ENCODE results near the gene S100A16. TPM values are rescaled to one million over a fixed set of nuclear protein-coding genes. Genes with fewer than 3 reads are reported as not detected.
"Not testable (repeated sequence)": the region's sequence is repeated elsewhere in the genome, so short reads cannot be mapped to it uniquely, and the experiment has no call there.

The S100A16 gene, protein sequence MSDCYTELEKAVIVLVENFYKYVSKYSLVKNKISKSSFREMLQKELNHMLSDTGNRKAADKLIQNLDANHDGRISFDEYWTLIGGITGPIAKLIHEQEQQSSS
- total RNA-seq = 429 and 594 TPM in 2 replicates

DNA sequence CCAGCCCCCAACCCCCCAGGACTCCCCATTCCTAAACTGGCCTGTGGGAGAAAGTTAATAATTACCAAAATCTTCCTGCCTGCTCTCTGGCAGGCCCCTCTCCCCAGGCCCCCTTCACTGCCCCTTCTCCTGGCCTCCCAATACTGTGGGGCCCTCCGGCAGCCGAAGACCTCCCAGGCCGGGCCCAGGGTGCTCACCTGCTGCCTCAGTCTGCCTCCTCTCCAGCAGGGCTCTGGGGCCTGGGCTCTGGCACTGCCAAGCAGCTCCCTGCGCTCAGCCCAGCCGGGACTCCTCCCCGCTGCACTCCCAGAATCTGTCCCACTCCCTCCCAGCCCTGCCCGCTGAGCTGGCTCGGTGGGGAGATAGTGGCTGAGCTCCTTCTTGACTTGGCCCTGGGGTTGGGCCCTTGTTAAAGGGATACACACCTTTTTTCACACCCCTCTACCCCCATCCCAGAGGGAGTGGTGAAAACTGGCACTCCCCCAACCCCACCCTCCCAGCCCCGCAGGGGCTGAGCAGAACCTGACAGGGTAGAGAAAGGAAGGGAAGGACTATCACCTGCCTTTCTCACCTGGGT is at the start of gene S100A16:
Gene S100A16 (minus strand): TSS at position 383 of the 577 bp plus-strand sequence. CDS start 4,986 bp downstream, outside the sequence.
- no peak for DNase-seq (ENCODE audit: low read depth in 2 of 2)

DNA sequence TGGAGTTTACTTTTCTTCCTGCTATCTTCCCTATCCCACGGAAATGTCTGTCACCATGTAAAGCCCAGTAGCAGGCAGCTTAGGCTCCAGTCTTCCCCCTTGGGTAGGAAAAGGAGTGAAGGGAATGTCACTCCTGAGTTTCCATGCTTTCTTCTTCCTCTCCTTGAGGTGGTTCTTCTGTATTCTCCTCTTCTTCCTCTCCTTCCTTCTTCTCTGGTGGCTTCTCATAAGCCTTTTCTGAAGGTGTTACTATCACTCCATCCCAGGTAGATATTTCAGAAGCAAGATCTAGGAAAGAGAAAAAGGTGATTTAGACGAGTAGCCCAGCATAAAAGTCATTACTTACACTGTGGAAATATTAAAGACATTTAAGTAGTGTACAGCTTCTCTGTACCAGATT is 49.3 kb upstream of the S100A16 start:
- no peak for DNase-seq (ENCODE audit: low read depth in 2 of 2)

DNA sequence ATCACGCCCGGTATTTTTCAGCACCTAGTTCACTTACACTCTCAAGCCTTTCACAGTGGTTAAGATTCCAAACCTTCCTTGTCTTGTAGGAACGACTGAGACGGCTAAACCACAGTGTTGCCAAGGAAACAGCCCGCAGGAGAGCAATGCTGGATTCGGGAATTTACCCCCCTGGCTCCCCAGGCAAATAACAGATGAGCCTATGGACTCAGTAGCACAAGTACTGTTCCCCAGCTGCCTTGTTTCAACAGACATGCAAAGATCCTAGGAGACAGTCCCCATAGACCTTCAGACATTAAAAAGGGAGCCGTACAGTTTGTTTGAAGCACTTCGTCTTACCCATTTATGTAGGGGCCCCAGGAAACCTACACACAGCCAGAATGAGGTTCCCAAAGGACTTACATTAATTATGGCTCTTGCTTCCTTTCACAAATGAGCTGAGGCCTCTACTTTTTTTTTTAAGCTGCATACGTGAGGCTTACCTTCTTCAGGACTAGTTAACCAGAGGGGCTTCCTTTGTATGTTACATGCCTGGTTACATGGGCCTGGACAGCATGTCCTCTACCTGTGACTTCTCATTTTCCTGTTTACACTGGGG is 48.3 kb upstream of the S100A16 start:
- DNase-seq (ENCODE audit: low read depth in 2 of 2) = no peak

DNA sequence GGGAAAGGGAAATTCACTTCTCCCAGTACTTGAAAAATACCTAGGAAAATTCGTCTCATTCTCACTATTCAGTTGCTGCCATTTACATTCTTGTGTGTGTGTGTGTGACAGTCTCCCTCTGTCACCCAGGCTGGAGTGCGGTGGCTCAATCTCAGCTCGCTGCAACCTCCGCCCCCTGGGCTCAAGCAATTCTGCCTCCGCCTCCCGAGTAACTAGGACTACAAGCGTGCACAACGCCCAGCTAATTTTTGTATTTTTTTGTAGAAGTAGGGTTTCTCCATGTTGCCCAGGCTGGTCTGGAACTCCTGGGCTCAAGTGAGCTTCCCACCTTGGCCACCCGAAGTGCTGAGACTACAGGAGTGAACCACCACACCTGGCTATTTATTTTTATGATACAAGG is 46.7 kb upstream of the S100A16 start:
- DNase-seq (ENCODE audit: low read depth in 2 of 2) = no peak

DNA sequence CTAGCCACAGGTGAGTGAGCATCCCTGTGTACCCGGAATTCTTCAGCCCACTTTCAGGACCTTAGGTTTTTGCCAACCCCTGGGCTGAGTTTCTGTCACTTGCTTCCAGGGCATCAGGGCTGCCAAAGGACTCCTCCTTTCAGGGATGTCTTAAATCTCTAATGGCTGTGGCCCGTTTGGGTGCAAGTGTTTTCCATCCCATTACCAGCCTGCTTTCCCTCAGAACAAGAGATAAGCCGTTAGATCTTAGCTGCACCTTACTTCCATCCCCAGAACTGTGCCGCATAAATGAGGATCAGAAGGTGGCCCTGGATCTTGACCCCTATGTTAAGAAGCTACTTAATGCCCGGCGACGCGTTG is 46.2 kb upstream of the S100A16 start:
- DNase-seq (ENCODE audit: low read depth in 2 of 2) = no peak

DNA sequence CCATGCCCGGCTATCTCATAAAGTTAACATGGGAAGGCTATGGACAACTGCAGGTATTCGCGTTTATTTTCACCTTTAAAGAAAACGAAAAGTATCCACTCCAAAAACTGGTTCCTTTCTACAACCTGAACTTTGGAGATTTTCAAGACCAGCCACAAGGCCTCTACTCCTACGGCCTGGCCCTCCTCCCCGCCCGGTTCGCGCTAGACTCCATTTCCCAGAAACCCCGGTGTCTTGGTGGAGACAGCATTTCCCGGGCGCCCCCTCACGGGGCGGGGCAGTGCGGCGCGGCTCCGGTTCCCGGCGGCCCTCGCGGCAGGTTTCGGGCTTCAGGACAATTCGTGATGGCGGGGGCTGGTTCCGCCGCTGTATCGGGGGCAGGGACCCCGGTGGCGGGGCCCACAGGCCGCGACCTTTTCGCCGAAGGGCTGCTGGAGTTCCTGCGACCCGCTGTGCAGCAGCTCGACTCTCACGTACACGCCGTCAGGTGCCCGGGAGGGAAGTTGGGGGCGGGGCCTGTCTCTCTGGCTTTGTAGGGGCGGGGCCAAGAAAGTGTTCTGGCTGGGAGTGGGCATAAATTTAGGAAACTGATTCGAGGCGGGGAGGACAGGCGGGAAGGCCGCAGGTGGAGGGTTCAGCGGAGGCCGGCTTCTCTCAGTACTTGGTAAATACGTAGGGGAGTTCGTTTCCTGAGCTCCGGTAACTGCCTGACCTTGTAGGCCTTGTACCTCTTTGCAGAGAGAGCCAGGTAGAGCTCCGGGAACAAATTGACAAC is 45.6 kb upstream of the S100A16 start, which contains the start of gene SNAPIN:
Gene SNAPIN (plus strand): TSS at position 304 of the 775 bp plus-strand sequence. CDS start 41 bp downstream, at position 345.
- DNase-seq (ENCODE audit: low read depth in 2 of 2) = peak in 1 of 2 donors; percentile 67

DNA sequence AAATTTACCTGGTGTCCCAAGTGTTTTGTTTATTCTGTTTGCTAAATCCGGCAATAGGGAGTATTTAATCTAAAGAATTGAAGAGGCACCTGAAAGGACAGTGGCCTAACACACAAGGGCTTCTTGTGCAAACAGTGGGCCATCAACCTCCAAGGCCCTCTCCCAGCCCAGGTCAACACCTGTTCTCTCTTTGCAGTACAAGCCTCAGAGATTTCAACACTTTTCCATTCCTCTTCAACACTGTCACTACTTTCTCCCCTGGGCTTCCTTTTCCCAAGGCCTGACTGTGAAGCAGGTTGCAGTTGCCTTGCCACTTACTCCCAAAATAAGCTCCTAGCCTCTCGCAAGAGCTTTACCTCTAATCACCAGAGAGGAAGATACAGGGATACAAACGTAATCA is 42.4 kb upstream of the S100A16 start:
- DNase-seq (ENCODE audit: low read depth in 2 of 2) = no peak

DNA sequence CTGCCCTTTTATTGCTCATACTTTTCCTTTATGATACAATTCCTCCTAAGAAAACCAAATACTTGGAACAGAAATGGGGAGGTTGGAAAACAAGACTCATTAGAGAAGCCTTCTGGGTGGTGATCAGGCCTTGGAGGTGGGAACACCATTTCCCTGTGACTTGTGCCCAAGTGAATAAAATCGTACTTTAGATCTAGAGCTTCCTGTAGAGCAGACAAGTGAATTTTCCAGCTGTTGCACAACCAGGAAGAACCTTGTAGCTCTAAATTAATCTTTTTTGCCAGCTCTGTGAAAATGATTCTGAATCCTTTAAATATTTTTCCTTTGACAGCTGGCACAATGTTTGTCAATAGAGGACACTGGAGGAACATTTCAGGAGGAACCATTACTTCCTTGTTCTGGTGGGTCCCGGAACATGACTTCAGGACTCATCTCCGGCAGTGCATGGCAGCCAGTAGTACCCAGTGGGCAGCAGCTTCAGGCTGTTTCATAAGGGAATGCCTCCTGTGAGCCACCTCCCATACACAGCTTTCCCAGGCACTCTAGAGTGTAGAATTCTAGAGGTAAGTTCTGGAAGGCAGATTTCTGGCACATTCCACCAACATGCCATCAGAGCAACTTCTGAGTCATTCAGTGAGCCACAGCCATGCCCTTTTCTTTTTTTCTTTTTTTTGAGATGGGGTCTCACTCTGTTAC is 40.0 kb upstream of the S100A16 start:
- peak in 1 of 2 donors; percentile 8 for DNase-seq (ENCODE audit: low read depth in 2 of 2)

DNA sequence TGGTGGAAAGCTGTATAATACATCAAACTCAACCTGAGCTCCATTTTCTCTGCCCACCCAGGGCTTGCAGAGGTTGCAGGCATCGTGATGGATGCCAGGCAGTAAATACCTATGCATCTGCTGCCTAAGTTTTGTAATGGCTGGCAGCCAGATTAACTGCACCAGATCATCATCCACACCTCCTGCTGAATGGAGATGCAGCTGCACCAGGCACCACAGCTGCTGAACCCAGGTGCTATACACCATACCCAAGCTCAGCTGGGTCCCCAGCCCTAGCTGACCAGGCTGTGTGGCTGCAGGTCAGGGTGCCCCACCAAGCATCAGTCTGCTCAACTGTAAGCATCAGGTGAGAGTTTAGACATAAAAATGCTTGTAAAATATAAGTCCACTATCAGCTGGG is 38.8 kb upstream of the S100A16 start:
- no peak for DNase-seq (ENCODE audit: low read depth in 2 of 2)

DNA sequence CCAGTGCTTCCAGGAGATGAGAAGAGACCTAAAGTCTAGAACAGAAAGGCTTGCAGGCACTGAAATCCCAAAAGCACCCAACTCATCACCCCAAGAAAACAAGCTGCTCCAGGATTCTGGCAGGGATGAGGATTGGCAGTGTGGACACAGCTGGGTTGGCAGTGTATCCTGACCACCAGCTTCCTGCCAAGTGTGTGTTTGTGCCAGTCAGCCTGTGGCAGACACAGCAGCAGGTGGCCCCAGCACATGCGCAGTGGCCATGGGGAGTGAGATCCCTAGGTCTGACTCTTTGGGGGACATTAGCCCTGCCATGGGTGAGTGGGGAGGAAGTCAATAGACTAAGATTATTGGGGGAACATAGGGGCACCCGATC is 36.9 kb upstream of the S100A16 start:
- peak in 1 of 2 donors; percentile 23 for DNase-seq (ENCODE audit: low read depth in 2 of 2)

DNA sequence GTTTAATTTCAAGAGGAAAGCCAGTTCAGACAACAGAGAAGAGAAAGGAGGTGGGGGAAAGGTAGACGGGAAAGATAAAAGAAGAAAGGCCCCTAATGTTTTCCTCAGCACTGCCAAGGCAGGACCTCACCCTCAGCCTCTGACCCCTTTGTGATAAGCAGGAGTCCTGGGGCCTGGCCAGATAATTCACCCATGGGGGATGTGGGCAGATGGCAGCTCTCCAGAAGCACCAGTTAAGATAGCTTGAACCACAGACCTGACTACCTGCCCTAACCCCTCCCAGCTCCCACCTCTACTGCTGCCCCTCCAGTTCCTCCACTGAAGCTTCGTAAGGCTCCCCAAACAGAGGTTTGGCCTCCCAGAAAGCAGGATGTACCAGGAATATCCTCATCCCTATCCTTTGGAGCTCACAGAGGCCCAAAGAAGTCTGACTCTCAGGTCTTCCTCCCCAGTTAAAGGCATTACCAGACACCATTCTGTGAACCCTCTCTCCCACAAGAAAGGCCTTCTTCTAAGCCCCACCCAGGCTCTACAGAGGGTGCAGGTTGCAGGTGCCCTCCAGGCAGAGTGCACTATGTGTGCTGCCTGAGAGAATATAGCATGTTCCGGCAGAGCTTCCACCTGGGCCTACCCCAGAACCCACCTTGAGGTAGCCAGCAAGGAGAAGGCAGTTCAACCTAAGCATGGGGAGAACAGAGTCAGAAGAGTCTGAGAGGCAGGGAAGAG is 36.4 kb upstream of the S100A16 start:
- no peak for DNase-seq (ENCODE audit: low read depth in 2 of 2)

DNA sequence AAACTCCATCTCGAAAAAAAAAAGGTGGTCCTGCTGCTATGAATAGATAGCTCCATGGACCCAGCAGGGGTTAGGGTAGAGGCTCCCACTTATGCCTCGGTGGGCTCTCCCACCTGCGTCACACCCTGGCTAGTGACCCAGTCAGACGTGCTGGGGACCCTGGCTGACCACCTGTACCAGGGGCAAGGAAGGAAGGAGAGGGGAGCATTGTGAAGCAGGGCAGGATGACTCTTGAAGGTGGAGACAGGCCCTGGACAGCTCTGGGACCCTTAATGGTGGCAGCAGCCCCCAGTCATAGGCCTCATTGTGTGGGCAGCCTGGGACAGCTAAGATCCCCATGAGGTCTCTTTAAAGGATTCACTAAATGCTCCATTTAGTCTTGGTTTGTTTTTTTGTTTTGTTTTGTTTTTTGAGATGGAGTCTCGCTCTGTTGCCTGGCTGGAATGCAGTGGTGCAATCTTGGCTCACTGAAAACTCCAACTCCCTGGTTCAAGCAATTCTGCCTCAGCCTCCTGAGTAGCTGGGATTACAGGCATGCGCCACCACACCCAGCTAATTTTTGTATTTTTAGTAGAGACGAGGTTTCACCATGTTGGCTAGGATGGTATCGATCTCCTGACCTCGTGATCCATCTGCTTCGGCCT is 35.2 kb upstream of the S100A16 start:
- DNase-seq (ENCODE audit: low read depth in 2 of 2) = no peak

DNA sequence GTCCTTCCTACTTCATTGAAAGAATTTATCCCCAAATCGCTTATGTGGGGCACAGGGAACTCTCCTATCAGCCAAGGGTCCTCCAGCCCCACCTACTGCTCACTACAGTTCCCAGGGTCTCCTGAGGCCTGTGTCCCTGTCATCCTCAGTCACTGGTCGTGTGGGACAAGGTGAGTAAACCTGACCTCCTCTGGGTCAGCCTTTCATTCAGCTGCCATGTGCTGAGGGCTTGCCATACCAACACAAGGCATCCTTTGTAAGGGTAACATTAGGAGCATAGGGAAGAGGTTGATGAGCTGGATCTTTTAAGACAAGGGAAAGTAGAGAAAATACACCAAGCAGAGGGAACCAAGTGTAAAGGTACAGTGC is 34.4 kb upstream of the S100A16 start:
- DNase-seq (ENCODE audit: low read depth in 2 of 2) = no peak

DNA sequence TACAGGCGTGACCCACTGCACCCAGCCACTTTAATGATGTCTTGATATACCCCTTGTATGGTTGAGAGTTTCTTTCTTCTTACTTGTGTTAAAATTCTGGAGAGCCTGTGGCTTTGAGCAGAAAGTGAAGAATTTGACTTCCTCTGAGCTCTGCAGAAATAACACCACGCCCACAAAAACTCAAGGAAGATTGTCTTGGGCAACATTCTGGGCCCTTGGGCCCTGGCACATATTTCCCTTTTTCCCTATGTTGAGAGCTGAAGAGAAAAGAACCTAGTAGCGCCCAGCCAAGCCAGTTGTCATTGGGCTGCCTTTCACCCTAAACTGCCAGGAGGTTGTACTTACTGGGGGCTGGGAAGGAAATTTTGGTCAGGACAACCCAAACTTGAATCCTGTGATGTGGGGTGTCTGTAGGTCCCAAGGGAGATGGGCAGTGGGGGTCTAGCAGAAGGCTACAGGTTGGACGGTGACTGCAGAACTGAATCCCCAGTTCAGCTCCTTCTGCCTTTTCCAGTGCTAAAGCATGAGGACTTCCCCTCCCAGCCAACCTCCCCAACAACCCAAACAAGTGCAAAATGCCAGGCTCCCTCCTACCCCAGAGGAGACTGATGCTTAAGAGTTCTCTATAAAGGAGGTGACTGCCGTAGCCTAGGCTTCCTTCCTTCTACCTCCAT is 33.9 kb upstream of the S100A16 start:
- DNase-seq (ENCODE audit: low read depth in 2 of 2) = no peak

DNA sequence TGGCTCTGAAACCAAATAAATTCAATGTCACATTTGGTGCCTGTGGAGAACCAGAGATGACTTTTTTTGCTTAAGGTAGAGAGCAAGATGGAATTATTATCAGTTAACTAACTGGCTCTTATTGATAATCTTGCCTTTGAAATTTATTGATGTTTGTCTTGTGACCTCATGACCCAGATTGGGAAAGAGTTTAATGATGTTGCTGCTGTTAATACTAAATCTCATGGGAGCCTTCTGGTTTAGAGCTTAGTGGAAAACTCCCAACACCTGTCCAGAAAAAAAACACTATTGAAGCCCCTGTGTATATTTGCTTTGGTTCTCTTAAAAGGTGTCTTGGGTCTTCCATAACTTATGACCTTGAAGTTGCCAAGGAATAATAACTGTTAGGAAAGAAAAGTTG is 30.9 kb upstream of the S100A16 start:
- no peak for DNase-seq (ENCODE audit: low read depth in 2 of 2)

DNA sequence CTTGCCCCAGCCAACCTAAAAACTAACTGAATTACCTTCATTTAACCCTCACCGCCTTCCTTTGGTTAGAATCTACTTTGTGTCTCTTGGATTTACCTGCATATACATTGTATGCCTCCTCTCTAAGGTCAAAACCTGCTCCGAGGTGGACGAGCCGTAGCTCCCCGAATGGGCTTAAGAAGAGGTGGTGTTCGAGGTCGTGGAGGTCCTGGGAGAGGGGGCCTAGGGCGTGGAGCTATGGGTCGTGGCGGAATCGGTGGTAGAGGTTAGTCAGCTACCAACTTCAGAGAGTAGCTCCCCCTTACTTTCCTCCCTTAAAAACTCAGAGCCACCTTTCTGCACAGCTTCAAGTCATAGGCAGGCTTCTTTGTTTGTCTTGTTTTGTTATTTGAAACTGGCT is 30.2 kb upstream of the S100A16 start:
- no peak for DNase-seq (ENCODE audit: low read depth in 2 of 2)

DNA sequence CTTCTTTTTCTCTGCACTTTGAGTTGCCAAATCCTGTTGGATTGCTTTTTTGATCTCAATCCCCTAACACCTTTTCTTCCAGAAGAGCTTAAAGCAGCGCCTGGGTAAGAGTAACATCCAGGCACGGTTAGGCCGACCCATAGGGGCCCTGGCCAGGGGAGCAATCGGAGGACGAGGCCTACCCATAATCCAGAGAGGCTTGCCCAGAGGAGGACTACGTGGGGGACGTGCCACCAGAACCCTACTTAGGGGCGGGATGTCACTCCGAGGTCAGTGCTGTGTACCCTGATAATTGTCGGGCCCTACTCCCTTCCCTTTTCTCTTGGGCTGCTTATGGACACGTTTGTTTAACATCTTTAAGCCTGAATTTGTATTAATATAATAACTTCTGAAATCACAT is 29.2 kb upstream of the S100A16 start:
- DNase-seq (ENCODE audit: low read depth in 2 of 2) = no peak

DNA sequence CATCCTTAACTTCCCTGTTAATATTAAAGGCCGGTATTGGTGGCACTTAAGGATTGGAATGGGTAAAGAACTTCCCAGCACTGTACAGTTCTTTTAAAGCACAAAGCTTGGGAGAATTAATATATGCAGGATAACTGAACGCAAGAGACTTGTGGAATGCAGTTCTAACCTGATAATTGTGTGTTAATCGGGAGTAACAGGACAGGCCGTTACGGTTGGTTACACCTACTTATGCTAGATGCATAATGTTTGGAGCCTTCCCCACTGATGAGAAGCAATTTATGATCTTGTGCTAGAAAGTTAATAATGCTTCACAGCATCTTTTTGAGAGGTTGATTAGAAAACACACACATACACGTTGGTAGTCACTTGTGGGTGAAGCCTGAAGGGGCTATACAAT is 27.9 kb upstream of the S100A16 start:
- DNase-seq (ENCODE audit: low read depth in 2 of 2) = no peak

DNA sequence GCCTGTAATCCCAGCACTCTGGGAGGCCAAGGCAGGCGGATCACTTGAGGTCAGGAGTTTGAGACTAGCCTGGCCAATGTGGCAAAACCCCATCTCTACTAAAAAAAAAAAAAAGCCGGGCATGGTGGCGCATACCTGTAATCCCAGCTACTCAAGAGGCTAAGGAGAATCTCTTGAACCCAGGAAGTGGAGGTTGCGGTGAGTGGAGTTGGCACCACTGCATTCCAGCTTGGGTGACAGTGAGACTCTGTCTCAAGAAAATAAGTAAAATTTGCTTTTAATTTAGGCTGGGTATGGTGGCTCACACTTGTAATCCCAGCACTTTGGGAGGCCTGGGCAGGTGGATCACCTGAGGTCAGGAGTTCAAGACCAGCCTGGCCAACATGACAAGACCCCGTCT is 27.3 kb upstream of the S100A16 start:
- not testable (repeated sequence) for DNase-seq (ENCODE audit: low read depth in 2 of 2)

DNA sequence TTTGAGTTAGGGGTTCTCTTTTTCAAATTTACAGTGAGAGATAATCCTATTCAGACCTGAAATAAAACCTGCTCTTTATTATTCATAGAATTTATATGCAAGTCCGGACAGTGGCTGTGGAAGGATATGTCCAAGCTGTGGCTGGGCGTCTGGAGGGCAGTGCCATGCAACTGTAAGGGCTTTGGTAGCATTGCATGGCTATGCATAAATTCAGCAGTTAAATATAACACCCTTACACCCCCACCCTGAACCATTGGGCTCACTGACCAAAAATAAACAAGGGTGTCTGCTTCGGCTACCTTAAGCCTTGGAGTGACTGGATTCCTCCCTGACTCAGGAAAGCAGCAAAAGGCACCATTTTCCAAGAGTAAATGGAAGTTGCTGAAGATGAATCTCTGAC is 26.3 kb upstream of the S100A16 start:
- DNase-seq (ENCODE audit: low read depth in 2 of 2) = no peak
